Activated CD8-positive, alpha-beta memory T cell treated with anti-CD3 and anti-CD28 coated beads for 1 hour (primary cell): ENCODE measurements around the gene POLR1B.
"Not testable (repeated sequence)": the region's sequence is repeated elsewhere in the genome, so short reads cannot be mapped to it uniquely, and the experiment has no call there.

Experiments
- DNase-seq, 2 donors: peaks; one replicate each; pipeline ENCODE4 v3.0.0-alpha.2; 2020; ENCODE audit warnings: low read depth in 1 of 2; ENCODE audit errors: extremely low read depth in 1 of 2

The POLR1B gene, protein sequence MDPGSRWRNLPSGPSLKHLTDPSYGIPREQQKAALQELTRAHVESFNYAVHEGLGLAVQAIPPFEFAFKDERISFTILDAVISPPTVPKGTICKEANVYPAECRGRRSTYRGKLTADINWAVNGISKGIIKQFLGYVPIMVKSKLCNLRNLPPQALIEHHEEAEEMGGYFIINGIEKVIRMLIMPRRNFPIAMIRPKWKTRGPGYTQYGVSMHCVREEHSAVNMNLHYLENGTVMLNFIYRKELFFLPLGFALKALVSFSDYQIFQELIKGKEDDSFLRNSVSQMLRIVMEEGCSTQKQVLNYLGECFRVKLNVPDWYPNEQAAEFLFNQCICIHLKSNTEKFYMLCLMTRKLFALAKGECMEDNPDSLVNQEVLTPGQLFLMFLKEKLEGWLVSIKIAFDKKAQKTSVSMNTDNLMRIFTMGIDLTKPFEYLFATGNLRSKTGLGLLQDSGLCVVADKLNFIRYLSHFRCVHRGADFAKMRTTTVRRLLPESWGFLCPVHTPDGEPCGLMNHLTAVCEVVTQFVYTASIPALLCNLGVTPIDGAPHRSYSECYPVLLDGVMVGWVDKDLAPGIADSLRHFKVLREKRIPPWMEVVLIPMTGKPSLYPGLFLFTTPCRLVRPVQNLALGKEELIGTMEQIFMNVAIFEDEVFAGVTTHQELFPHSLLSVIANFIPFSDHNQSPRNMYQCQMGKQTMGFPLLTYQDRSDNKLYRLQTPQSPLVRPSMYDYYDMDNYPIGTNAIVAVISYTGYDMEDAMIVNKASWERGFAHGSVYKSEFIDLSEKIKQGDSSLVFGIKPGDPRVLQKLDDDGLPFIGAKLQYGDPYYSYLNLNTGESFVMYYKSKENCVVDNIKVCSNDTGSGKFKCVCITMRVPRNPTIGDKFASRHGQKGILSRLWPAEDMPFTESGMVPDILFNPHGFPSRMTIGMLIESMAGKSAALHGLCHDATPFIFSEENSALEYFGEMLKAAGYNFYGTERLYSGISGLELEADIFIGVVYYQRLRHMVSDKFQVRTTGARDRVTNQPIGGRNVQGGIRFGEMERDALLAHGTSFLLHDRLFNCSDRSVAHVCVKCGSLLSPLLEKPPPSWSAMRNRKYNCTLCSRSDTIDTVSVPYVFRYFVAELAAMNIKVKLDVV

DNA sequence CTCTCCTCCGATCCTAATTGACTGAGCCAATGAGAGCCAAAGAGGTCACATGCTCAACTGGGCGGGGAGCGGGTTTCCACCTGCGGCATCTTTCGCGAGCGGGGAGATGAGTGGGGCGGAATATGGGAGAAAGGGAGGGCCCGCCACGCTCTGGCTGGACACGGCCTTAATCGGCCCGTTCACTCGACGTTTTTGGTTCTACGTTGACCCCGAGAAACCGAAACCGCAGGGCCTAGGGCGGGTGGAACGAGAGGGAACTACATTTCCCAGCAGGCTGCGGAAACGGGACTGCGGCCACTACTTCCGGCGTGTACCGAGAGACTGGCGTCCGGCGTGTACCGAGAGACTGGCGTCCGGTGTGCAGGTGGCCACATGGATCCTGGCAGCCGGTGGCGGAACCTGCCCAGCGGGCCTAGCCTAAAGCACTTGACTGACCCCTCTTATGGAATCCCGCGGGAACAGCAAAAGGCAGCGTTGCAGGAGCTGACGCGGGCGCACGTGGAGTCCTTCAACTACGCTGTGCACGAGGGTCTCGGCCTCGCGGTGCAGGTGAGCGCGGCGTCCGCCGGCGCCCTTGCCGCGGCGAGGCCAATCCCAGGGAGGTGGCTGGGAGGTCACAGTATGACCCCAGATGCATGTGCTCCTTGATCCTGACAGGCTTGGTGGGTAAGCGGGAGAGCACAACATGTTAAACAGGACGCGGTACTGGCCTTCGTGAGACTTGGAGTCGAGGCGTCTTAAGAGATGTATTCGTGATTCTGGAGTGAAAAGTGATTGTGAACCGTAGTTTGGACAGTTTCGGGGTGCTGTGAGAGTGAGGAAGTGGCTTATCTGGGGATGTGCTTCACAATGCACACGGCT lies at the start of gene POLR1B:
TSS of gene POLR1B (plus strand) at position 343 of the 861 bp plus-strand sequence. CDS start at position 373, 30 bp downstream.
- peak; percentile 25 to 57 for DNase-seq

DNA sequence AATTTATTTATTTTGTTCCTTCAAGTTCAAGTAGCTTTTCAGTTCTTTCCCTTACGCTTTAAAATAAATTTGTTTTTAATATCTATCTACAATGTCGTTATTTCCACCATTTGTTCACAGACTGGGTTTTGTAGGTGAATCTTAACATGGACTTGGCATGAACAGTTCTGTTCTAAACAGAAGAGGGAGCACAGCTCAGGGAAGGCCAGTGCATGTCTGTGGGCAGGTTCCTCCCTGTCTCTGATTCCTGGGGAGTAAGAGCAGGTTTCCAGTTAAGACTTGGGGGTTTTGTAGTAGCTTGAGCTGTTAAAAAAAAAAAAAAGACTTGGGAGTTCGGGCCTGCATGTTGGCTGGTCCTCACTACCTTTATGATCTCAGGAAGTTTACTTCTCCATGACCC lies 49.2 kb upstream of the POLR1B start:
- DNase-seq: no peak

GRCh38 chr2:112493858-112494648 lies 48.2 kb upstream of the POLR1B start:
- no peak for DNase-seq

GRCh38 chr2:112494828-112495227 lies 47.4 kb upstream of the POLR1B start:
- no peak for DNase-seq

GRCh38 chr2:112495878-112496277 lies 46.4 kb upstream of the POLR1B start:
- not testable (repeated sequence) for DNase-seq

GRCh38 chr2:112500850-112501484 lies 41.3 kb upstream of the POLR1B start:
- DNase-seq: not testable (repeated sequence)

GRCh38 chr2:112509239-112509998 lies 32.8 kb upstream of the POLR1B start:
- DNase-seq: not testable (repeated sequence)

DNA sequence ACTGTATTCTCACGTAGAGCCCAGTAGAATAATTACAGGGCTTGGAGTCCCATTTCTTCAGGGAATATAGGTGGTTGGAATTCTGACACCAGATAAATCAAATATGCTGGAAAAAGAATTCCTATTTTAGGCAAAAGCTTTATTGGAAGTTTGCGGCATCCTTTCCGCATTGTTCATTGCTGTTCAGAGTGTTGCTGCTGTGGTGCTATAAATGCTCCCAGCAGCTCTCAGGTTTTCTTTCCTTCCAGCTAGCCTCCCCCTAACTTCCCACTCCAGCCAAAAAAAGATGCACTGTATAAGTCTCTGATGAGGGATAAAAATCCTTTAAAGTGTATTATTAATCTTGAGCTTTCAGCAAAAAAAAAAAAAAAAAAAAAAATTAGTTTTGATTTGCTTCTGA lies 25.5 kb upstream of the POLR1B start:
- DNase-seq: no peak

GRCh38 chr2:112518807-112519206 lies 23.5 kb upstream of the POLR1B start:
- DNase-seq: no peak

- no peak for DNase-seq
These were observed 22.8 kb upstream of the POLR1B start for GRCh38 chr2:112519506-112519905.

DNA sequence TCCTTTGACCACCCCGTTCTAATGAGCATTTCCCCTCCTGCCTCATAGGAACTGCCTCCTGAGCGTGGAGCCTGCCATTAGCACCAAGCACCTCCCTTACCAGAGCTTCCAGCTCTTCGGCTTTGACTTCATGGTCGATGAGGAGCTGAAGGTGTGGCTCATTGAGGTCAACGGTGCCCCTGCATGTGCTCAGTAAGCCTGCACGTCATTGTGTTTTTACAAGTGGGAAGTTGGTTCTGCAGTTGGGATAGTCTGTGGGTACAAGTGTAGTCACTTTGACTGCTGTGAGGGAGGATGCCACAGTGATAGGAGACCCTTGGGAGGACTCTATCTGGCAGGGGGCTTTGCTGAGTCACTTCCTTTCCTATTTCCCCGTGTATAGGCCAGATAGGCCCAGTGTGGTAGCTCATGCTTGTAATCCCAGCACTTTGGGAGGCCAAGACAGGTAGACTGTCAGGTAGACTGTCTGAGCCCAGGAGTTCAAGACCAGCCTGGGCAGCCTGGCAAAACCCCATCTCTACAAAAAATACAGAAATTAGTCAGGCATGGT lies 22.0 kb upstream of the POLR1B start:
- no peak for DNase-seq

DNA sequence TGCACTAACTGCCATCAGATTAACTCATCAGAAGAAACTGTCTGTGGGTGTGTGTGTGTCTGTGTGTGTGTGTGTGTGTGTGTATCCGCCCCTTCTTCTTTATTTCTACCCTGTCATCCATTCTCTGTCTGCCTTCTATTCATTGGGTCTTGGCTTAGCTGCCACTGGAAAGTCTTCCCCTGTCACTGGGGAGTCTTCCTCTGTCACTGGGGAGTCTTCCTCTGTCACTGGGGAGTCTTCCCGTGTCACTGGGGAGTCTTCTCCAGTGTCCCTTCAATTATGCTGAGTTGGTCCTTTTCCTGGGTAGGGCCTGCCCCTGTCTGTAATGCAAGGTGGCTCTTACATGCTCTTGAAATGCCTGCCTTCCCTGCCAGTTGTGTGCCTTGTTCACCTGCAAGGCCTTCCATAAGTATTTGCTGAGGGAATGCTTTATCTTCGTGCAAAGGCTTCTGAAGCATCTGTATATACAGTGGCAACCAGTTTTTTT lies 18.9 kb upstream of the POLR1B start:
- DNase-seq: no peak

DNA sequence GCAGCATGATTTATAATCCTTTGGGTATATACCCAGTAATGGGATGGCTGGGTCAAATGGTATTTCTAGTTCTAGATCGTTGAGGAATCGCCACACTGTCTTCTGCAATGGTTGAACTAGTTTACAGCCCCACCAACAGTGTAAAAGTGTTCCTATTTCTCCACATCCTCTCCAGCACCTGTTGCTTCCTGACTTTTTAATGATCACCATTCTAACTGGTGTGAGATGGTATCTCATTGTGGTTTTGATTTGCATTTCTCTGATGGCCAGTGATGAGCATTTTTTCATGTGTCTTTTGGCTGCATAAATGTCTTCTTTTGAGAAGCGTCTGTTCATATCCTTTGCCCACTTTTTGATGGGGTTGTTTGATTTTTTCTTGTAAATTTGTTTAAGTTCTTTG lies 18.0 kb upstream of the POLR1B start:
- DNase-seq: not testable (repeated sequence)

GRCh38 chr2:112528541-112528940 lies 13.7 kb upstream of the POLR1B start:
- no peak for DNase-seq

GRCh38 chr2:112529757-112530156 lies 12.5 kb upstream of the POLR1B start:
- no peak for DNase-seq

GRCh38 chr2:112530728-112531127 lies 11.5 kb upstream of the POLR1B start:
- DNase-seq: no peak

GRCh38 chr2:112534826-112535225 lies 7.4 kb upstream of the POLR1B start:
- DNase-seq: no peak

GRCh38 chr2:112536665-112537064 lies 5.6 kb upstream of the POLR1B start:
- DNase-seq: not testable (repeated sequence)
